Measurements from ENCODE around the gene VPS51.

DNA sequence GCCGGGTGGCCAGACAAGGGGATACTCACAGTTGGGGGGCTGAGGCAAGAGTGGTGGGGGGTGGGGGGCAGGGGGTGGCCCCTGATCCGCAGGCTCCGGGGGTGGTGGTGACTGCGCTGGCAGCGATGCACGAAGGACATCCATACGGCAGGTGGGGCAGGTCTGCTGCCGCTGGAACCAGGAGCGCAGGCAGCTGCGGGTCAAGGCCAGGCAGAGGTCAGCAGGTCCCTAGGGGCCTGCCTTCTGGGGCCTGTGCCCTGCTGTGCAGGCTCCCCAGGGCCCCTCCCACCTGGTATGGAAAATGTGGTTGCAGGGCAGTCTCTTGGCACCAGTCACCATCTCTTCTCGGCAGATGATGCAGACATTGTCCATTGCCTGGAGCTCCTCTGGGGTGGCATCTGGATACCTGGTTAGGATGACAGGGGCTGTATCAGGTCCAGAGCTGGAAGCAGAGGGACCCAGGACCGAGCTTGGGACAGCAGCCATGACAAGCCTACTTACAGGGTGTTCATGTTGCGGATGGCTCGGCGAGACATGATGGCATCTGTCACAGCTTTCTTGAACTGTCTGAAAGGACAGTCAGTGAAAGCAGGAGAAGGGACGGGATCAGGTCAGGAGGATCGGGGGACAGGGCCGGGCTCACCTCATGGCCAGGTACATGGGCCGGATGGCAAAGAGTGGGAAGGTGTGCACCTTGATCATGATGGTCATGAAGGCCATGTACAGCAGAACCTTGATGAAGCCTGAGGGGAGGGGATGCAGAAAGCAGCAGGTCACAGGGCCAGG is 34.8 kb downstream of the VPS51 start:
- TF ChIP-seq, protein P1, sequence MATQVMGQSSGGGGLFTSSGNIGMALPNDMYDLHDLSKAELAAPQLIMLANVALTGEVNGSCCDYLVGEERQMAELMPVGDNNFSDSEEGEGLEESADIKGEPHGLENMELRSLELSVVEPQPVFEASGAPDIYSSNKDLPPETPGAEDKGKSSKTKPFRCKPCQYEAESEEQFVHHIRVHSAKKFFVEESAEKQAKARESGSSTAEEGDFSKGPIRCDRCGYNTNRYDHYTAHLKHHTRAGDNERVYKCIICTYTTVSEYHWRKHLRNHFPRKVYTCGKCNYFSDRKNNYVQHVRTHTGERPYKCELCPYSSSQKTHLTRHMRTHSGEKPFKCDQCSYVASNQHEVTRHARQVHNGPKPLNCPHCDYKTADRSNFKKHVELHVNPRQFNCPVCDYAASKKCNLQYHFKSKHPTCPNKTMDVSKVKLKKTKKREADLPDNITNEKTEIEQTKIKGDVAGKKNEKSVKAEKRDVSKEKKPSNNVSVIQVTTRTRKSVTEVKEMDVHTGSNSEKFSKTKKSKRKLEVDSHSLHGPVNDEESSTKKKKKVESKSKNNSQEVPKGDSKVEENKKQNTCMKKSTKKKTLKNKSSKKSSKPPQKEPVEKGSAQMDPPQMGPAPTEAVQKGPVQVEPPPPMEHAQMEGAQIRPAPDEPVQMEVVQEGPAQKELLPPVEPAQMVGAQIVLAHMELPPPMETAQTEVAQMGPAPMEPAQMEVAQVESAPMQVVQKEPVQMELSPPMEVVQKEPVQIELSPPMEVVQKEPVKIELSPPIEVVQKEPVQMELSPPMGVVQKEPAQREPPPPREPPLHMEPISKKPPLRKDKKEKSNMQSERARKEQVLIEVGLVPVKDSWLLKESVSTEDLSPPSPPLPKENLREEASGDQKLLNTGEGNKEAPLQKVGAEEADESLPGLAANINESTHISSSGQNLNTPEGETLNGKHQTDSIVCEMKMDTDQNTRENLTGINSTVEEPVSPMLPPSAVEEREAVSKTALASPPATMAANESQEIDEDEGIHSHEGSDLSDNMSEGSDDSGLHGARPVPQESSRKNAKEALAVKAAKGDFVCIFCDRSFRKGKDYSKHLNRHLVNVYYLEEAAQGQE (IDR thresholded peaks at IDR 0.05; ENCODE audit: borderline replicate concordance), result no peak
- TF ChIP-seq, protein P2, sequence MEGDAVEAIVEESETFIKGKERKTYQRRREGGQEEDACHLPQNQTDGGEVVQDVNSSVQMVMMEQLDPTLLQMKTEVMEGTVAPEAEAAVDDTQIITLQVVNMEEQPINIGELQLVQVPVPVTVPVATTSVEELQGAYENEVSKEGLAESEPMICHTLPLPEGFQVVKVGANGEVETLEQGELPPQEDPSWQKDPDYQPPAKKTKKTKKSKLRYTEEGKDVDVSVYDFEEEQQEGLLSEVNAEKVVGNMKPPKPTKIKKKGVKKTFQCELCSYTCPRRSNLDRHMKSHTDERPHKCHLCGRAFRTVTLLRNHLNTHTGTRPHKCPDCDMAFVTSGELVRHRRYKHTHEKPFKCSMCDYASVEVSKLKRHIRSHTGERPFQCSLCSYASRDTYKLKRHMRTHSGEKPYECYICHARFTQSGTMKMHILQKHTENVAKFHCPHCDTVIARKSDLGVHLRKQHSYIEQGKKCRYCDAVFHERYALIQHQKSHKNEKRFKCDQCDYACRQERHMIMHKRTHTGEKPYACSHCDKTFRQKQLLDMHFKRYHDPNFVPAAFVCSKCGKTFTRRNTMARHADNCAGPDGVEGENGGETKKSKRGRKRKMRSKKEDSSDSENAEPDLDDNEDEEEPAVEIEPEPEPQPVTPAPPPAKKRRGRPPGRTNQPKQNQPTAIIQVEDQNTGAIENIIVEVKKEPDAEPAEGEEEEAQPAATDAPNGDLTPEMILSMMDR (IDR thresholded peaks at IDR 0.05; ENCODE audit: poor library complexity, severe bottlenecking), result no peak
- TF ChIP-seq POLR2AphosphoS5 (IDR thresholded peaks at IDR 0.05) (no peak), MXI1 (conservative IDR thresholded peaks at IDR 0.05; ENCODE audit: poor library complexity, severe bottlenecking) (no peak)

All from neural cell (in vitro differentiated cells).